Thyroid gland (tissue), 4 donors: ENCODE measurements around the gene P2RY8. TPM values are rescaled to one million over a fixed set of nuclear protein-coding genes. Genes with fewer than 3 reads are reported as not detected.
A peak's percentile ranks its signal among the peaks of the same experiment; 100 is the strongest.

ENCODE experiments used
- DNase-seq, 2 donors: peaks; one replicate each; pipeline ENCODE4 v3.0.0-alpha.2; 2019
- H3K27ac ChIP-seq, 3 donors: fragments of 200-600 bp; sonication (generic); 1 replicate in 2 of 3; 2 replicates in 1 of 3; pipeline ENCODE4 v1.5.1; 2016 to 2019; ENCODE audit warnings: mild to moderate bottlenecking in 1 of 3, moderate library complexity in 1 of 3
- H3K27me3 ChIP-seq: fragments of 200-600 bp; sonication (generic); one replicate; pipeline ENCODE4 v1.5.1; 2019
- H3K36me3 ChIP-seq, 2 donors: fragments of 200-600 bp; sonication (generic); one replicate each; pipeline ENCODE4 v1.5.1; 2016 to 2019
- H3K4me1 ChIP-seq, 2 donors: fragments of 200-600 bp; sonication (generic); one replicate each; pipeline ENCODE4 v1.5.1; 2017 to 2019
- H3K4me3 ChIP-seq, 3 donors: fragments of 200-600 bp; sonication (generic); replicated peaks in 1 of 3; 1 replicate in 2 of 3; 2 replicates in 1 of 3; pipeline ENCODE4 v1.5.1; 2016; ENCODE audit warnings: mild to moderate bottlenecking in 1 of 3
- H3K9me3 ChIP-seq: fragments of 200-600 bp; sonication (generic); one replicate; pipeline ENCODE4 v1.5.1; 2017
- CTCF ChIP-seq, 6 experiments: fragments of 200-600 bp in 3 of 6; fragments of 450-650 bp in 3 of 6; sonication (generic) in 3 of 6; IDR thresholded peaks; one replicate each; pipeline ENCODE4 v1.5.1; 2016 to 2019; ENCODE audit warnings: antibody characterized with exemption in 6 of 6, mild to moderate bottlenecking in 2 of 6, inconsistent platforms in 1 of 6, moderate library complexity in 1 of 6
- POLR2A ChIP-seq, 2 donors: fragments of 450-650 bp; IDR thresholded peaks; one replicate each; pipeline ENCODE4 v1.6.1; 2017; ENCODE audit warnings: antibody characterized with exemption in 2 of 2, mild to moderate bottlenecking in 2 of 2, moderate library complexity in 1 of 2
- WGBS, 2 donors: methylation state at CpG; one replicate each; pipeline ENCODE4 v1.1.5; 2017; 5-methylcytosine and 5-hydroxymethylcytosine counted together
- intact Hi-C: fragments of 100-400 bp; cut with DNase I; formaldehyde crosslinking; loops from one replicate; pipeline ENCODE4 v1.15.1; 2023
- total RNA-seq, 4 donors: library from RNA; depleted of rRNA; stranded (reverse); fragments of >200 nt; gene quantifications; one replicate each; pipeline ENCODE4 v1.2.3, GENCODE V29; 2016

P2RY8 gene
- total RNA-seq, 4 donors from 2014 or later, result 2.4 to 11.9 (median 3.0) TPM

- no peaks in the 10 kb centered on the region for H3K9me3 ChIP-seq
- no peak for DNase-seq
- peak overlapping the region in 2 of 3 donors; percentile 49 to 76 for H3K27ac ChIP-seq
- no peaks in the 10 kb centered on the region for H3K4me1 ChIP-seq
- H3K36me3 ChIP-seq, result no peaks in the 10 kb centered on the region
- TF ChIP-seq CTCF (IDR thresholded peaks at IDR 0.05), result no peak
- TF ChIP-seq POLR2A (IDR thresholded peaks at IDR 0.05), result no peak
- WGBS, 2 donors, result 28 to 53% methylated on average over 16 to 17 of the region's 17 CpGs
- peak overlapping the region in 1 of 3 donors; percentile 25 for H3K4me3 ChIP-seq
- intact Hi-C loops, result no loop called here
- H3K27me3 ChIP-seq, result no peaks in the 10 kb centered on the region
Measured at GRCh38 chrX:1536712-1537030, 314 bp downstream of the P2RY8 start.

GRCh38 chrX:1535241-1536041 lies 1.5 kb downstream of the P2RY8 start:
- H3K36me3 ChIP-seq, result no peaks in the 10 kb centered on the region
- TF ChIP-seq POLR2A (IDR thresholded peaks at IDR 0.05) (no peak), CTCF (IDR thresholded peaks at IDR 0.05) (no peak)
- H3K27me3 ChIP-seq, result no peaks in the 10 kb centered on the region
- intact Hi-C loops, result no loop called here
- no peak for DNase-seq
- WGBS, 2 donors, result 63 to 74% methylated on average over 33 of the region's 33 CpGs
- no peak overlapping the region for H3K4me3 ChIP-seq
- H3K9me3 ChIP-seq, result no peaks in the 10 kb centered on the region
- no peaks in the 10 kb centered on the region for H3K4me1 ChIP-seq
- peak overlapping the region in 2 of 3 donors; percentile 36 to 76 for H3K27ac ChIP-seq

GRCh38 chrX:1534301-1535168 lies 2.5 kb downstream of the P2RY8 start:
- H3K9me3 ChIP-seq, result no peaks in the 10 kb centered on the region
- no peaks in the 10 kb centered on the region for H3K27me3 ChIP-seq
- H3K27ac ChIP-seq, result peak overlapping the region in 1 of 3 donors; percentile 11
- no peak for DNase-seq
- H3K36me3 ChIP-seq, result no peaks in the 10 kb centered on the region
- no peaks in the 10 kb centered on the region for H3K4me1 ChIP-seq
- 47 to 51% methylated on average over 22 of the region's 22 CpGs for WGBS, 2 donors
- TF ChIP-seq POLR2A (IDR thresholded peaks at IDR 0.05), result no peak
- no peak for TF ChIP-seq CTCF (IDR thresholded peaks at IDR 0.05)
- intact Hi-C loops, result no loop called here
- peak overlapping the region in 1 of 3 donors; percentile 16 for H3K4me3 ChIP-seq

DNA sequence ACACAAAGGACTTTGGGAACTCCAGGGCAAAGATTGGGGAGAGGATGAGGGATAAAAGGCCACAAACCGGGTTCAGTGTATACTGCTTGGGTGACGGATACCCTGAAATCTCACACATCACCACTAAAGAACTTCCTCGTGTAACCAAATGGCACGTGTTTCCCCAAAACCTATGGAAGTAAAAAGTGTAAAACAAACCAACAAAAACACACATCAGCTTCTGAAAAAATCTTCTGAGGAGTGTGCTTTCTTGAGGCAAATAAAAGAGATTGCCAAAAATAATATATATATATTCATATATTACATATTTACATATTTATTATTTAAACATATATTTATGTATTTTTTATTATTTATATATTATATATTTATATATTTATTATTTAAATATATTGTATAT lies 3.9 kb downstream of the P2RY8 start:
- no peak for DNase-seq
- 43 to 45% methylated on average over 4 of the region's 4 CpGs for WGBS, 2 donors
- TF ChIP-seq POLR2A (IDR thresholded peaks at IDR 0.05) (no peak), CTCF (IDR thresholded peaks at IDR 0.05) (no peak)
- Histone ChIP-seq H3K9me3 (no peaks in the 10 kb centered on the region), H3K27ac (no peak overlapping the region), H3K36me3 (no peaks in the 10 kb centered on the region), H3K4me1 (no peaks in the 10 kb centered on the region), H3K27me3 (no peaks in the 10 kb centered on the region), H3K4me3 (no peak overlapping the region)
- intact Hi-C loops, result no loop called here
